HUES64 (cell line): ENCODE measurements around the gene DNAL4.

Source experiments
- H3K27ac ChIP-seq: 2 replicates; pipeline ENCODE4 v1.7.0; 2013; ENCODE audit warnings: low read depth, low read length, inconsistent platforms
- H3K27me3 ChIP-seq: 2 replicates; pipeline ENCODE4 v1.6.1; 2013; ENCODE audit warnings: mild to moderate bottlenecking, low read length; ENCODE audit not compliant: insufficient read depth
- H3K36me3 ChIP-seq: 2 replicates; pipeline ENCODE4 v1.6.1; 2013; ENCODE audit warnings: mild to moderate bottlenecking, low read length; ENCODE audit not compliant: insufficient read depth
- H3K4me1 ChIP-seq: 2 replicates; pipeline ENCODE4 v1.6.1; 2013; ENCODE audit warnings: mild to moderate bottlenecking, low read length, moderate library complexity; ENCODE audit not compliant: insufficient read depth
- H3K4me3 ChIP-seq: 2 replicates; pipeline ENCODE4 v1.5.1; 2013; ENCODE audit warnings: mild to moderate bottlenecking, low read length, moderate library complexity
- H3K9ac ChIP-seq: 2 replicates; pipeline ENCODE4 v1.6.1; 2013; ENCODE audit warnings: mild to moderate bottlenecking, low read depth, low read length
- H3K9me3 ChIP-seq: 2 replicates; pipeline ENCODE4 v1.6.1; 2013; ENCODE audit warnings: low read depth, low read length; ENCODE audit not compliant: insufficient read depth
- WGBS: fragments of 150-250, 120-280 bp; methylation state at CpG from one replicate; pipeline ENCODE4 v1.1.7; 2013; ENCODE audit warnings: missing lambda C conversion rate; 5-methylcytosine and 5-hydroxymethylcytosine counted together

The DNAL4 gene

DNA sequence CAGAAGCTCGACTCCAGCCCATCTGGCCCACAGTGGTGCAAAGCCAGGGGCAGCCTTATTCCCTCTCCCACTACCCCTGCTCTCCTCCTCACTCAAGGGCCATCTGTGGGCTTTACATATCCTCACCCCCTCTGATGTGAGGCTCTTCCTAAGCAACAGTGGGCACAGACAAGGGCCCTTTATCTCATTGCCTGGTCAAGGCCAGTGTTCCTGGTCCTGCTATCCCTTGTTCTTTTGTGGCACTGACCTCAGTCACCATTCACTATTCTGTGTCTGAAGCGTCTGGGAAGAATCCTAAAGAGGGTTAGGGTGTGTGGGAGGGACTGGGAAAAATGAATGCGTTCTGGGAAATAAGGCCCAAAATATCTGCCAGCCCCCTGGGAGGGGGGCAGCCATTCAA, 7.3 kb downstream of the DNAL4 start:
- Histone ChIP-seq H3K27ac (no peak overlapping the region), H3K27me3 (no peaks in the 10 kb centered on the region), H3K9me3 (no peaks in the 10 kb centered on the region), H3K36me3 (no peaks in the 10 kb centered on the region; the same call in 1 of the 2 replicates), H3K4me1 (peaks cover 4% of the 10 kb centered on the region), H3K9ac (no peak overlapping the region), H3K4me3 (no peak overlapping the region)
- WGBS, result 95% methylated on average over 3 of the region's 3 CpGs

DNA sequence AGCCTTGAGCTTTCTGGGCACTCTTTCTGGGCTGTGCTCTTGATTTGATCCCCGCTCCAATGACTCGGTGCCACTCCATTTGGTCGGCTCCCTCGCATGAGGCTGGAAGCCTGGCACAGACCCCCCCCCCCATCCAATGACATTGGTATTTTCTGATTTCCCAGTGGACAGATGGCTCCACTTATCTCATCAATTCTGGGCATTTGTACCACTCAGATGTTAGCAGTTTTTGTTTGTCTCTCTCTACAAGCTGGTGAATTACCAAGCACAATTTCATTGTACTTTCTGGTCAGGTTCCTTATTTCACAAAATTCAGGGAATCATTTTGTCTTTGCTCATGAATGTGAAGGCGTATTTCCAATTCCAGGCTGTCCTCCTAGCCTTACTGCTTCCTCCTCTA, 9.1 kb downstream of the DNAL4 start:
- H3K9me3 ChIP-seq, result no peaks in the 10 kb centered on the region
- WGBS, result 95% methylated on average over 5 of the region's 5 CpGs
- no peaks in the 10 kb centered on the region for H3K36me3 ChIP-seq
- H3K27me3 ChIP-seq, result no peaks in the 10 kb centered on the region
- H3K4me1 ChIP-seq, result peaks cover 4% of the 10 kb centered on the region
- no peak overlapping the region for H3K9ac ChIP-seq
- no peak overlapping the region for H3K27ac ChIP-seq
- H3K4me3 ChIP-seq, result no peak overlapping the region

DNA sequence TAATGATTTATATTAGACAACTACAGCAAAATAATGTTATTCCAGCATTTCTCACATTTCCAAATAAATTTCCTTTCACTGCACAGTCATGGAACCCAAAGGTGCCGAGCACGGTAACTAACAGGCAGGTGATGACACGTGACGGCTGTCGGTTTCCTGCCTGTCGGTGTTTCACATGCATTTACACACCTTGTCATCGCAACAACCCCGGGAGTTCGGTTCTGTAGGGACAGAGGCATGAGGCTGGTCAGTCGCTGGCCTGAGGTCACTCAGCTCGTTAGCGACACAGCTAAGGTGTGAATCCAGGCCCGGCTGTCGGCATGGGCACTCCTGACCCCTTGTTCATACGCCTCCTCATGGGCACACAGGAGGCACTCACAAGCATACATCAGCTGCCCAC, 9.9 kb downstream of the DNAL4 start:
- no peaks in the 10 kb centered on the region for H3K9me3 ChIP-seq
- H3K27ac ChIP-seq, result no peak overlapping the region
- WGBS, result 95% methylated on average over 15 of the region's 15 CpGs
- no peak overlapping the region for H3K9ac ChIP-seq
- no peak overlapping the region for H3K4me3 ChIP-seq
- H3K4me1 ChIP-seq, result peaks cover 4% of the 10 kb centered on the region
- H3K36me3 ChIP-seq, result no peaks in the 10 kb centered on the region
- no peaks in the 10 kb centered on the region for H3K27me3 ChIP-seq

DNA sequence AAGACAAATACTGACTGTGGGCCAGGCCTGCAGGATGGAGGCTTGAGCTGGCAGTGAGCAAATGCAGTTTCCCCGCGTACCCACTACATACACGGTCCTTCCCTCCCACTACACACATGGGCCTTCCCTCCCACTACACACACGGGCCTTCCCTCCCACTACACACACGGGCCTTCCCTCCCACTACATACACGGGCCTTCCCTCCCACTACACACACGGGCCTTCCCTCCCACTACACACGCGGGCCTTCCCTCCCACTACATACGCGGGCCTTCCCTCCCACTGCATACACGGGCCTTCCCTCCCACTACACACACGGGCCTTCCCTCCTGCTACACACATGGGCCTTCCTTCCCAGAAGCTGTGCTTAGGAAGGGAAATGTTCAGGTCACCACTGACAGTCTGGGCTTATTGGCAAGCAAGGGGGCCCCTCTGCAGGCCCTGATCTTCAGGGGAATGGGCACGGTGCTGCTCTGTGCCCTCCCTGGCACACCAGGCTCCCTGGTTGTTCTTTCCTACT, 10.8 kb downstream of the DNAL4 start:
- Histone ChIP-seq H3K4me3 (no peak overlapping the region), H3K36me3 (no peaks in the 10 kb centered on the region), H3K9ac (no peak overlapping the region; the same call in 1 of the 2 replicates), H3K27me3 (no peaks in the 10 kb centered on the region), H3K27ac (no peak overlapping the region), H3K4me1 (peaks cover 4% of the 10 kb centered on the region), H3K9me3 (no peaks in the 10 kb centered on the region)
- WGBS, result 83% methylated on average over 14 of the region's 14 CpGs

DNA sequence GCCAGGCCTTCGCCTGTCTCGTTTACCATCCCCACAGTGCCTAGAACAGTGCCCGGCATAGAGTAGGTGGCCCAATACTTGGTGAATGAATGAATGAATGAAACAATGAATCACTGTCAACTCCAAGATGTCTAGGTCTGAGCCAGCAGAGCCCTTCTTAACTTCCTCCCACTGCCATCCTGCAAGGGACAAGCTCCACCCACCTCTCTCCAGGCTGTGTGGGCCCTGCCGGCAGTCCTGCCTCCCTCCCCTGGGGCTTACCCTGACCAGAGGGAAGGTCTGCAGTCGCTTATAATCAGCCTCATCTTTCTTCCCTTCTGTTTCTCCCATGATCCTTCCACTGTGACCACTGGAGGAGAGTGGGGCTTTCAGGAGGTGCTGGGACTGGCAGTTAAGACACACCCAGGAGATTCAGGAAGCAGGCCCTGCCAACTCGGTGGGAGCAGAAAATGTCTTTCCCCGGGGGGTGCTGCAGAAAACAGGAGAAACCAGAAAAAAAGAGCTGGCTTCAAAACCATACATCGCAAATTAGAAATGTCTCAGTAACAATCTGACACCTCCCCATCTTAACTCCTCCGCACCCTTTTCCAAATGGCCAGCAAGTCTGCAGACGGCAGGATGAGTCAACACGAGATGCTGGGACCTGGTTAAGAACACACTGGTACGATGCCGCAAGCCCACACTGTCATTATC, 11.4 kb downstream of the DNAL4 start:
- no peaks in the 10 kb centered on the region for H3K36me3 ChIP-seq
- H3K27me3 ChIP-seq, result no peaks in the 10 kb centered on the region
- H3K27ac ChIP-seq, result no peak overlapping the region
- H3K4me1 ChIP-seq, result peaks cover 4% of the 10 kb centered on the region
- no peak overlapping the region for H3K4me3 ChIP-seq
- no peaks in the 10 kb centered on the region for H3K9me3 ChIP-seq
- 80% methylated on average over 13 of the region's 13 CpGs for WGBS
- H3K9ac ChIP-seq, result no peak overlapping the region

DNA sequence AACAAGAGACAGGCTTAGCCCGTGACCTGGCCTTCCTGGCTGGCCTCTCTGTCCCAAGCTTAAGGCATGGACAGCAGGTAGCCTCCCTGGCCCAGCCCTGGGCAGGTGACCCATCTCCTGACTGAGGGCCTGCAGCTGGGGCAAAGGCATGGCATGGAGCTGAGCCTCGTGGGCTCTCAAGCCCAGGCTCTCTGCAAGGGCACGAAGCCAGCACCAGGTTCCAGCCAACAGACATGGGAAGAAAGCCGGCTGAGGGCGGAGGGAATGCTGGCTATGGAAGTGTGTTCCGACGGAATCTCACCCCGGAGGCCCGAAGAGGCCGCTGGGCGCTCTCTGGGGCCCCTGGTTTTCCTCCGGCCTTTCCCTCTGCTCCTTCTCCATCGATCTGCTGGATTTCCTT, 12.9 kb downstream of the DNAL4 start:
- Histone ChIP-seq H3K9me3 (no peaks in the 10 kb centered on the region), H3K27ac (no peak overlapping the region), H3K9ac (no peak overlapping the region), H3K4me3 (no peak overlapping the region), H3K27me3 (no peaks in the 10 kb centered on the region), H3K36me3 (no peaks in the 10 kb centered on the region), H3K4me1 (peaks cover 4% of the 10 kb centered on the region)
- WGBS, result 94% methylated on average over 13 of the region's 13 CpGs

DNA sequence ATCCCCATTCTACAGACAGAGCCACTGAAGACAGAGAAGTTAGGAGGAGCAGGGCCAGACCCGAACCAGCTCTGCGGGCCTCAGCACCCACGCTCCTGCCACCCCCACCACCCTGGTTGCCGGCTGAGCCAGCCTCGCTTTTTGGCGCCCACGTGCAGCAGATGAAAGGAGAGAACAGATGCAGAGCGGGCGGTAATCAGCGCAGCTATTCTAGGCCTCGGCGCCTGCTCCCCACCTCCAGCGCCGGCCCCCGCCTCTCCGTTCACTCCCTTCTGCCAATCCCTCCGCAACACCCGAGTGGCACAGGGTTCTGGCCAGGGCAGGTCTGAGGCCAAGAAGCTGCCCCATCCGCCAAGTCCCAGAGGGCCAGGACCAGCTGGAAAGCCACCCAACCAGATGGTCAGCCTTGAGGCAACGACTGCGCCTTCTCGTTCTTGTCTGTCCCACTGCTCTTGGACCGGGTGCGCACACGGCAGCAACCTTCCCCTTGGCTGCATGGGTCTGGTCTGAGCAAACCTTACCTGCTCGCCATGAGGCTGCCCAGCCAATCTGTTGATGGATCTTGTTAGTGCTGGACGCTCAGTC, 16.8 kb downstream of the DNAL4 start:
- WGBS, result 95% methylated on average over 27 of the region's 27 CpGs
- no peaks in the 10 kb centered on the region for H3K36me3 ChIP-seq
- H3K9me3 ChIP-seq, result no peaks in the 10 kb centered on the region
- H3K27ac ChIP-seq, result no peak overlapping the region
- no peak overlapping the region for H3K9ac ChIP-seq
- no peak overlapping the region for H3K4me3 ChIP-seq
- no peaks in the 10 kb centered on the region for H3K27me3 ChIP-seq
- H3K4me1 ChIP-seq, result no peaks in the 10 kb centered on the region

DNA sequence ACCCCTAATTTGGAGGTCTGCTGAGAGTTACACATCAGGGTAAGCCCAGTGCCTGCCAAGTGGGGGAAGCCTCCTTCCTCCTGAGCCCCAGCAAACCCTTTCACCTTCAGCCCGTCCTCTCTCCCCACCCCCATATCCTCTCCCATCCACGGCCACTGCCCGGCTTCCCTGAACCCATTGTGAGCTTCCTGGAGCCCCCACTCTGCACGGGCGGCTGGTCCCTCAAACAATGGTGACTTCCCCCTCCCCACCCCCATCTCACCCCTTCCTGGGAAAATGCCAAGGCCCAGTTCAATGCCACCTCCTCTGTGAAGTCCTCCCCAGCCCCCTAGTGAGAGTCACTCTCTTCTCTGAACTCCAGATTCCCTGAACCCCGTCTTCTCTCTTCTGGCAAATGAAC, 17.9 kb downstream of the DNAL4 start:
- WGBS, result 80% methylated on average over 6 of the region's 6 CpGs
- H3K9me3 ChIP-seq, result no peaks in the 10 kb centered on the region
- H3K27me3 ChIP-seq, result no peaks in the 10 kb centered on the region
- no peaks in the 10 kb centered on the region for H3K36me3 ChIP-seq
- H3K4me1 ChIP-seq, result no peaks in the 10 kb centered on the region
- H3K9ac ChIP-seq, result no peak overlapping the region
- no peak overlapping the region for H3K27ac ChIP-seq
- H3K4me3 ChIP-seq, result no peak overlapping the region

DNA sequence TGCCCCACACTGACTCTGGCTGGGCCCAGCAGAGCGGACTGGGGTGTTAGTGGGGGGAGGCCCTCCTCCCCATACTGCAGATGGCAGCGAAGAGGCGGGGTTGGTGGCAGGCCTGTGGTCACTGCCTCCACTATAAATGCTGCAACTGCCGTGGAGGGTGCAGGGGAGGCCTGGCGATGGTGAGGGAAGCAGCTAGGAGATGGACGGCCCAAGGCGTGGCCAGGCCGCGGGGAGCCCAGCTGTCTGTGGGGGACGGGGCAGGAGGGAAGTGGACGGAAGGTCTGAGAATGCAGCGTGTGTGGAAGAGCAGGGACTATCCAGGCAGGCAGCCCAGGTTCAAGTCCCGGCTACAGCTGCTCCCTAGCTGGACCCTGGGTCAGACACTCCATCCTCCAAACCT, 18.3 kb downstream of the DNAL4 start:
- WGBS, result 86% methylated on average over 13 of the region's 13 CpGs
- no peaks in the 10 kb centered on the region for H3K27me3 ChIP-seq
- H3K4me1 ChIP-seq, result no peaks in the 10 kb centered on the region
- no peak overlapping the region for H3K9ac ChIP-seq
- no peak overlapping the region for H3K27ac ChIP-seq
- no peak overlapping the region for H3K4me3 ChIP-seq
- H3K9me3 ChIP-seq, result no peaks in the 10 kb centered on the region
- no peaks in the 10 kb centered on the region for H3K36me3 ChIP-seq

DNA sequence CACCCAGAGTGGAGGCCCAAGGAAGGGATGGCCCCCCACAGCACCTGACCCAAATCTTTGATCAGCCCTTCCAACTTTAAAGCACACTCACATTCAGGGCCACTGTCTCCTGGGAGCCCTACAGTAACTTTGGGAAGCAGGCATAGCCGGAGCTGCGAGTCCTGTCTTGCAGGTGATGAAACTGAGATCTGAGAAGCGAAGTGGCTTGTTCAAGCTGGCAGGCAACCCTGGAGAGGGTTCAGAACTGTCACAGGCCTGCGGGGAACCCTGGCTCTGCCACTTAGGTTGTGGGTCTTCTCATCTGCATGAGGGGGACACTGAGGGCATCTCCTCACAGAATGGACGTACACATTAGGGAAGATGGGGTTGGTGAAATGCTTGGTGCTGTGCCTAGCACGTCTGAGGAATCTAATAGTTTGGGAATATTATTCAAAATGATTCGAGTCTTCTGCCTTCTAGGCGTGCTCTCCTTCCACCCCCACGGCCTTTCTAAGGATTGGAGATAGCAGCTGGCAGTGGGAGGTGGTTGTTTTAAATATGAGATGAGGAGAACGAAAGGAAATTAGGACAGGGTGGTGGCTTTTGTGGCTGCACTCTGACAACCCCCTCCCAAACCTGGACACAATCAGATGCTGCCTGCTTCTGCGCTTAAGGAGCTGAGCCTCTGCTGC, 19.3 kb downstream of the DNAL4 start:
- H3K9ac ChIP-seq, result no peak overlapping the region
- no peaks in the 10 kb centered on the region for H3K4me1 ChIP-seq
- H3K27me3 ChIP-seq, result no peaks in the 10 kb centered on the region
- no peak overlapping the region for H3K27ac ChIP-seq
- H3K4me3 ChIP-seq, result no peak overlapping the region
- H3K36me3 ChIP-seq, result no peaks in the 10 kb centered on the region
- no peaks in the 10 kb centered on the region for H3K9me3 ChIP-seq
- 91% methylated on average over 11 of the region's 11 CpGs for WGBS

DNA sequence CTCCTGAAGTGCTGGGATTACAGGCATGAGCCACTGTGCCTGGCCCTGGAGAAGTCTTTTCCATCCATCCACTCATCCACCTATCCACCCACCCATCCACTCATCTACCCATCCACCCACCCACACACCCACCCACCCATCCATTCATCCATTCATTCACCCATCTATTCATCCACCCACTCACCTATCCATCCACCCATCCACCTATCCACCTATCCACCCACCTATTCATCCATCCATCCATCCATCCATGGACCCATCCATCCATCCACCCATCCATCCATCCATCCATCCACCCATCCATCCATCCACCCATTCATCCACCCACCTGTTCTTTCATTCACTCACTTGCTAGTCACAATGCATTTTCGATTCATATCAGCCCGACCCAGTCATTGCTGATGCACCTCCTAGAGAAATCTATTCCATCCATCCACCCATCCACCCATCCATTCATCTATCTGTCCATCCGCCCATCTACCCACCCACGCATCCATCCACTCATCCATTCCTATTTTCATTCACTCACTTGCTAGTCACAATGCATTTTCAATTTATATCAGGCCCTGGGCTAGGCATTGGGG, 20.5 kb downstream of the DNAL4 start:
- Histone ChIP-seq H3K27ac (no peak overlapping the region), H3K9ac (no peak overlapping the region), H3K4me1 (no peaks in the 10 kb centered on the region), H3K27me3 (no peaks in the 10 kb centered on the region), H3K36me3 (no peaks in the 10 kb centered on the region), H3K4me3 (no peak overlapping the region), H3K9me3 (no peaks in the 10 kb centered on the region)
- 95% methylated on average over 4 of the region's 4 CpGs for WGBS
